Measurements from ENCODE around the gene KCNIP4.

DNA sequence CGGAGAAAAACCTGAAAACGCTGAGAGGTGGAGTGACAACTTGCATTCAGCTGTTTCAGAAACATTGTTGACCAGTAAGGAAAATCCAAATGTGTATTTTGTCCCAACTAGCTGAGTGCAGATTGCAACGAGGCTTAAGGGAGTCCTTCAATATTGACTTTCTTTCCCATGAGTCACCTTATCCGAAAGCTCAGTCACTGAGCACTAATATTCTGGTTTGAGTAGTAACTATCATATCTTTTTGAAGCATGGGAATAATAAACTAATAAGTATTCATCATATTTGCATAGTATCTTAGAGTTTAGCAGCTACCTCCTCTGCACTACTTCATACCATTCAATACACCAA lies 644.1 kb downstream of the KCNIP4 start:
- TF ChIP-seq EZH2 (IDR thresholded peaks at IDR 0.05; ENCODE audit: borderline replicate concordance, insufficient read depth, low read depth, low read length, poor library complexity, severe bottlenecking): no peak
- TF ChIP-seq, protein P1, sequence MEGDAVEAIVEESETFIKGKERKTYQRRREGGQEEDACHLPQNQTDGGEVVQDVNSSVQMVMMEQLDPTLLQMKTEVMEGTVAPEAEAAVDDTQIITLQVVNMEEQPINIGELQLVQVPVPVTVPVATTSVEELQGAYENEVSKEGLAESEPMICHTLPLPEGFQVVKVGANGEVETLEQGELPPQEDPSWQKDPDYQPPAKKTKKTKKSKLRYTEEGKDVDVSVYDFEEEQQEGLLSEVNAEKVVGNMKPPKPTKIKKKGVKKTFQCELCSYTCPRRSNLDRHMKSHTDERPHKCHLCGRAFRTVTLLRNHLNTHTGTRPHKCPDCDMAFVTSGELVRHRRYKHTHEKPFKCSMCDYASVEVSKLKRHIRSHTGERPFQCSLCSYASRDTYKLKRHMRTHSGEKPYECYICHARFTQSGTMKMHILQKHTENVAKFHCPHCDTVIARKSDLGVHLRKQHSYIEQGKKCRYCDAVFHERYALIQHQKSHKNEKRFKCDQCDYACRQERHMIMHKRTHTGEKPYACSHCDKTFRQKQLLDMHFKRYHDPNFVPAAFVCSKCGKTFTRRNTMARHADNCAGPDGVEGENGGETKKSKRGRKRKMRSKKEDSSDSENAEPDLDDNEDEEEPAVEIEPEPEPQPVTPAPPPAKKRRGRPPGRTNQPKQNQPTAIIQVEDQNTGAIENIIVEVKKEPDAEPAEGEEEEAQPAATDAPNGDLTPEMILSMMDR (IDR thresholded peaks at IDR 0.05): no peak
